HK-2 (cell line): ENCODE measurements around the gene CPXM1.

Experiments
- DNase-seq: peaks from one replicate; pipeline ENCODE4 v3.0.0-alpha.2; 2018; ENCODE audit not compliant: unreplicated experiment

Gene CPXM1

GRCh38 chr20:2748551-2749342 lies 51.7 kb downstream of the CPXM1 start:
- no peak for DNase-seq

- DNase-seq = no peak
Observed at GRCh38 chr20:2747676-2748235, 52.7 kb downstream of the CPXM1 start.

GRCh38 chr20:2746636-2747265 lies 53.7 kb downstream of the CPXM1 start:
- DNase-seq = no peak

GRCh38 chr20:2745936-2746635 lies 54.3 kb downstream of the CPXM1 start:
- DNase-seq = no peak

GRCh38 chr20:2745060-2745910 lies 55.1 kb downstream of the CPXM1 start:
- no peak for DNase-seq
